SH-SY5Y (cell line): ENCODE results near the gene CLIC5.

Source experiments
- GATA2 ChIP-seq: IDR thresholded peaks from 2 replicates; pipeline ENCODE4 v1.6.1; 2011; ENCODE audit warnings: mild to moderate bottlenecking, low read depth, low read length
- GATA3 ChIP-seq: IDR thresholded peaks from 2 replicates; pipeline ENCODE4 v1.6.1; 2011; ENCODE audit warnings: low read depth, mild to moderate bottlenecking, low read length, moderate library complexity

GRCh38 chr6:45979311-45979710 lies 36.3 kb downstream of the CLIC5 start:
- TF ChIP-seq GATA3 (no peak), GATA2 (no peak)
